ENCODE data around the gene LRRC8D. TPM values are rescaled to one million over a fixed set of nuclear protein-coding genes. Genes with fewer than 3 reads are reported as not detected.

The LRRC8D gene
- total RNA-seq, 1 donor from 2014 or later = 4.4 TPM

DNA sequence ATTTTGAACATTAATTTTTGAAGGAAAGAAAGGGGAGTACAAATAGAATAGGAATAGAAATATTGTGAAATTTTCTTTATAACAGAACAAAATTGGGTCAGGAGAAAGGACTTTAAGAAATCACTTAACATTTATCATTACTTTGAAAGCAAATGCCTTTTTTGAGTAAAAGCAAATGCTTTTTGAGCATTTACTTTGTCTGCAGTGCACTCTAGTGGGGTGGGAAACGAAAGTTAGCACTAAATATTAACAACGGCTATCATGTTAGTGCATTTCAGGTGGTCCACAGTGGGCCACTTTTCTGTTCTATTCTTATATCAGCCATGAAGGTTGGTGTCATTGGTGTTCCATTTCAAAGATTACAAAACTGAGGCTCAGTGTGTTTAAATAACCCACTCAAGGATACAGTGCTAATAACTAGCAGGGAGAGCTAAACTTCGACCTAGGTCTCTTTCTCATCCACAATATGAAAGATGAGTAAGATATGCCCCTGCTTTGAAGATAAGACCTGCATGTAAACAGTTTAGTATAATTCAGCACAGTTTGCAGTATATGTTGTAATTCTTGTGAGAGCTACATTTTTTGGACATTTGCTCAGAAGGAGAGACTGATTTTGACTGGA, 13.4 kb downstream of the LRRC8D start:
- intact Hi-C loops (cut with DNase I) = no loop called here

DNA sequence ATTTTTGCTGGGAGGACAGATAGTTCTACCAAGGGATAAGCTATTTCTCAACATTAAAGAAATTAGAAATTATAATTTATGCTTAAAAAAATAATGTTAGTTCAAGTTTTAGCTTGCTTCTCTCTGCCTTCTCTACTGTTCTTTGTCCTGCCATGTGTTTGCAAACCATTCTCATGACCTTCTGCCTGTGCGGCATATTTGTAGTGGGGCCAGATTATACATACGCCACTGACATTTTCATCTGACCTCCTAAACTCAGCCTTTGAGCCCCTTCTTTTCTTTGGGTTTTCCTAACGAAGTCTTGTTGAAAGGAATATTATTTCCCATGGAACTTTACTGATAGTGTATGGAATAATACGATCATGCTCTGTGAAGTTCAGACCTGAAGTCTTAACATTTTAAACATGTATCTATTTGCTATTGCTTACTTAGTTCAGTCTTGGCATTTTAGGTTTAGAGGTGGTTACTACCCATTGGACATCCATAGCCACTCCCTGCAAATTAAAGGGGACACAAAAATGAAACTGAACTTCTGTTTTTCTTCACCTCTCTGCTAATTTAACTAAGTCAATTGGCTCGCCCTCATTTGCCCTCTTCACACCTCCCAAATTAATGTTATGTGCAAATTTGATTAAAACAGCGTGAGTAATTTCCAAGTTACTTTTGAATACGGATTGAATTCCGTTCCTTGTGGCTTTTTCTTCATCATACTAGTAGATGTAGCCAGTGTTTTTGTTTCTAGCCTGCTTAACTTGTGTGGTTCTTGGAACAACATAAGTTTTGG, 15.6 kb downstream of the LRRC8D start:
- Histone ChIP-seq H3K27ac (no peak overlapping the region), H3K4me1 (peaks cover 5% of the 10 kb centered on the region), H3K27me3 (no peaks in the 10 kb centered on the region), H3K36me3 (no peaks in the 10 kb centered on the region), H3K9me3 (no peaks in the 10 kb centered on the region), H3K4me3 (no peak overlapping the region)
- intact Hi-C loops (cut with DNase I) = no loop called here
- no peak for DNase-seq (ENCODE audit: extremely low spot score in 2 of 2)
- TF ChIP-seq, protein P1, sequence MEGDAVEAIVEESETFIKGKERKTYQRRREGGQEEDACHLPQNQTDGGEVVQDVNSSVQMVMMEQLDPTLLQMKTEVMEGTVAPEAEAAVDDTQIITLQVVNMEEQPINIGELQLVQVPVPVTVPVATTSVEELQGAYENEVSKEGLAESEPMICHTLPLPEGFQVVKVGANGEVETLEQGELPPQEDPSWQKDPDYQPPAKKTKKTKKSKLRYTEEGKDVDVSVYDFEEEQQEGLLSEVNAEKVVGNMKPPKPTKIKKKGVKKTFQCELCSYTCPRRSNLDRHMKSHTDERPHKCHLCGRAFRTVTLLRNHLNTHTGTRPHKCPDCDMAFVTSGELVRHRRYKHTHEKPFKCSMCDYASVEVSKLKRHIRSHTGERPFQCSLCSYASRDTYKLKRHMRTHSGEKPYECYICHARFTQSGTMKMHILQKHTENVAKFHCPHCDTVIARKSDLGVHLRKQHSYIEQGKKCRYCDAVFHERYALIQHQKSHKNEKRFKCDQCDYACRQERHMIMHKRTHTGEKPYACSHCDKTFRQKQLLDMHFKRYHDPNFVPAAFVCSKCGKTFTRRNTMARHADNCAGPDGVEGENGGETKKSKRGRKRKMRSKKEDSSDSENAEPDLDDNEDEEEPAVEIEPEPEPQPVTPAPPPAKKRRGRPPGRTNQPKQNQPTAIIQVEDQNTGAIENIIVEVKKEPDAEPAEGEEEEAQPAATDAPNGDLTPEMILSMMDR (IDR thresholded peaks at IDR 0.05) = no peak
- no peak for TF ChIP-seq POLR2A (IDR thresholded peaks at IDR 0.05)
- no peak for TF ChIP-seq POLR2AphosphoS5 (IDR thresholded peaks at IDR 0.05; ENCODE audit: insufficient read depth in 1 of 2, low read depth in 1 of 2)

More for the DNA sequence above, 13.4 kb downstream of the LRRC8D start:
- Histone ChIP-seq H3K9me3 (no peaks in the 10 kb centered on the region), H3K4me3 (no peak overlapping the region), H3K4me1 (peaks cover 5% of the 10 kb centered on the region), H3K27me3 (no peaks in the 10 kb centered on the region), H3K27ac (no peak overlapping the region), H3K36me3 (no peaks in the 10 kb centered on the region)
- TF ChIP-seq, protein P1 (IDR thresholded peaks at IDR 0.05) = no peak
- no peak for TF ChIP-seq POLR2AphosphoS5 (IDR thresholded peaks at IDR 0.05; ENCODE audit: insufficient read depth in 1 of 2, low read depth in 1 of 2)
- no peak for TF ChIP-seq POLR2A (IDR thresholded peaks at IDR 0.05)
- DNase-seq (ENCODE audit: extremely low spot score in 2 of 2) = no peak

DNA sequence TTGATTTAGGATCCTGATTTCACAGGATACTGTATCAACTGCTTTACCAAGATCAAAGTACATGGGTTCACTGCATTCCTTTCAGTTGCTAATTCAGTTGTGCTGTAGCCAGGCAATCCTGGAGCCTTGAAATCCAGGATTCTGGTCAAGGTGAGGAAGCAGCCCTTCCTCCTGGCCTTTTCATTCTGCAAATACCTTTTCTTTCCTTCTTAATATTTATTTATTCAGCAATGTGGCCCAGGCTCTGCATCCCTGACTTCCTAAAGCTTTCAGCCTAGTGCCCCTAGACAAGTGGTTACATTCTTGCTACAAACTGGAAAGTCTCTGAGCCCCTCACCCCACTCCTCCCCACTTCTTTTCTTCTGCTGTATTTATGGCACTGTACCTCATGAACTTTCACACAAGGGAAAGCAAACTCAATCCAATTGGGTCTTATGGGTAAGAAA, 16.2 kb downstream of the LRRC8D start:
- peaks cover 5% of the 10 kb centered on the region for H3K4me1 ChIP-seq
- no peak overlapping the region for H3K27ac ChIP-seq
- H3K4me3 ChIP-seq = no peak overlapping the region
- H3K36me3 ChIP-seq = no peaks in the 10 kb centered on the region
- intact Hi-C loops (cut with DNase I) = no loop called here
- H3K27me3 ChIP-seq = no peaks in the 10 kb centered on the region
- TF ChIP-seq POLR2A (IDR thresholded peaks at IDR 0.05) = no peak
- TF ChIP-seq, protein P1 (IDR thresholded peaks at IDR 0.05) = no peak
- TF ChIP-seq POLR2AphosphoS5 (IDR thresholded peaks at IDR 0.05; ENCODE audit: insufficient read depth in 1 of 2, low read depth in 1 of 2) = no peak
- H3K9me3 ChIP-seq = no peaks in the 10 kb centered on the region
- no peak for DNase-seq (ENCODE audit: extremely low spot score in 2 of 2)

DNA sequence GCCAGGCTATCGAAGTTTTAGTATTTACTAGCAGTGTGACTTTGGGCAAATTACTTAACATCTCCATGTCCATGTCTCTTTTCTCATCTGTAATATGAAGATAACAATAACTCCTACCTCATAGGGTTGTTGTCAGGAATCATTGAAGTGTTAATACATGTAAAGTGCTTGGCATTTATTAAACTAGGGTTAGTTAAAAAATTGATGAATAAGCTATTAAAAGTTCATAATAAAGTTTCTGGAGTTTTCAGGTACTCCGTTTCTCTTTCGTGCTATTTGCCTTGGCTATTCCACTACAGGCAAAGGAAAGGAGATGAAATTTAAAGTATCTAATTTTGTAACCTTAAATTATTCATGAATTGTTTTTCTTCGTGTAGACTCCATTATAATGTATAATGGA, 16.7 kb downstream of the LRRC8D start:
- intact Hi-C loops (cut with DNase I) = no loop called here

More for the DNA sequence above, 16.7 kb downstream of the LRRC8D start:
- Histone ChIP-seq H3K4me1 (peaks cover 8% of the 10 kb centered on the region), H3K9me3 (no peaks in the 10 kb centered on the region), H3K27me3 (no peaks in the 10 kb centered on the region), H3K27ac (no peak overlapping the region), H3K4me3 (no peak overlapping the region), H3K36me3 (no peaks in the 10 kb centered on the region)
- DNase-seq (ENCODE audit: extremely low spot score in 2 of 2) = no peak
- TF ChIP-seq POLR2AphosphoS5 (IDR thresholded peaks at IDR 0.05; ENCODE audit: insufficient read depth in 1 of 2, low read depth in 1 of 2) (no peak), POLR2A (IDR thresholded peaks at IDR 0.05) (no peak)
- TF ChIP-seq, protein P1 (IDR thresholded peaks at IDR 0.05) = no peak
